H1 (cell line): Measurements from ENCODE around the gene LARP6. TPM values are rescaled to one million over a fixed set of nuclear protein-coding genes. Genes with fewer than 3 reads are reported as not detected.

Source experiments
- BCL11A ChIP-seq, 2 experiments: IDR thresholded peaks; one replicate each; pipeline ENCODE4 v1.6.1; 2011; ENCODE audit warnings: low read depth in 2 of 2, low read length in 2 of 2, mild to moderate bottlenecking in 2 of 2
- CHD1 ChIP-seq: IDR thresholded peaks from 2 replicates; pipeline ENCODE4 v1.6.1; 2012; ENCODE audit warnings: low read depth, low read length, improper control_type of control experiment
- CHD7 ChIP-seq: fragments of 300-600 bp; sonication (generic); IDR thresholded peaks from 2 replicates; pipeline ENCODE4 v1.7.1; 2012; ENCODE audit warnings: low read length, moderate library complexity, mild to moderate bottlenecking, inconsistent platforms; ENCODE audit not compliant: insufficient replicate concordance
- GABPA ChIP-seq: IDR thresholded peaks from 2 replicates; pipeline ENCODE4 v1.6.1; 2011; ENCODE audit warnings: mild to moderate bottlenecking, low read length, moderate library complexity, borderline replicate concordance; ENCODE audit not compliant: insufficient read depth
- JUND ChIP-seq: IDR thresholded peaks from 2 replicates; pipeline ENCODE4 v1.6.1; 2011; ENCODE audit warnings: mild to moderate bottlenecking, improper control_type of control experiment, low read length
- POLR2AphosphoS5 ChIP-seq: IDR thresholded peaks from 2 replicates; pipeline ENCODE4 v1.6.1; 2011; ENCODE audit warnings: low read depth, low read length
- SIRT6 ChIP-seq: IDR thresholded peaks from one replicate; pipeline ENCODE4 v1.7.1; 2012; ENCODE audit warnings: low read length, inconsistent platforms
- SRF ChIP-seq: IDR thresholded peaks from 2 replicates; pipeline ENCODE4 v1.6.1; 2011; ENCODE audit warnings: mild to moderate bottlenecking, low read depth, low read length, moderate library complexity
- USF2 ChIP-seq: IDR thresholded peaks from 2 replicates; pipeline ENCODE4 v1.6.1; 2011; ENCODE audit warnings: low read length, improper control_type of control experiment
- polyA plus RNA-seq, 7 experiments: library from polyadenylated mRNA; depleted of rRNA in 3 of 7; stranded (reverse) in 5 of 7; unstranded in 2 of 7; fragments of >200 nt in 5 of 7; fragments of 200-250 nt in 2 of 7; gene quantifications; 1 replicate in 5 of 7; 2 replicates in 1 of 7; 4 replicates in 1 of 7; pipeline versions ENCODE4 v1.2.1 to v1.2.3, GENCODE V29; 2011 to 2013; ENCODE audit warnings: missing spikeins in 2 of 7, mixed read lengths in 2 of 7
- total RNA-seq: library from RNA; stranded (reverse); fragmentation: NEBNext Ultra II Directional; extraction: Animal tissue kit (Norgen Biotek cat#: 25700); gene quantifications from 2 replicates; pipeline ENCODE4 v1.2.1, GENCODE V29; 2021

Gene LARP6
- total and polyA plus RNA-seq, 2 of the 8 experiments (the other 6 are each of a cell fraction or from before 2014, with no cell fraction given): 21.0 to 24.7 TPM

GRCh38 chr15:70788114-70789049 is 65.6 kb downstream of the LARP6 start (continued):
- no peak for TF ChIP-seq CHD7
- no peak for TF ChIP-seq POLR2AphosphoS5
- TF ChIP-seq USF2: no peak
- TF ChIP-seq BCL11A (IDR thresholded peaks at IDR 0.05; ENCODE audit: low read depth in 2 of 2, low read length in 2 of 2): no peak
- no peak for TF ChIP-seq JUND
- no peak for TF ChIP-seq SIRT6
- no peak for TF ChIP-seq SRF
- no peak for TF ChIP-seq GABPA
- no peak for TF ChIP-seq CHD1
